ENCODE measurements around the gene GID4.
A peak's percentile ranks its signal among the peaks of the same experiment; 100 is the strongest.

GID4 gene

DNA sequence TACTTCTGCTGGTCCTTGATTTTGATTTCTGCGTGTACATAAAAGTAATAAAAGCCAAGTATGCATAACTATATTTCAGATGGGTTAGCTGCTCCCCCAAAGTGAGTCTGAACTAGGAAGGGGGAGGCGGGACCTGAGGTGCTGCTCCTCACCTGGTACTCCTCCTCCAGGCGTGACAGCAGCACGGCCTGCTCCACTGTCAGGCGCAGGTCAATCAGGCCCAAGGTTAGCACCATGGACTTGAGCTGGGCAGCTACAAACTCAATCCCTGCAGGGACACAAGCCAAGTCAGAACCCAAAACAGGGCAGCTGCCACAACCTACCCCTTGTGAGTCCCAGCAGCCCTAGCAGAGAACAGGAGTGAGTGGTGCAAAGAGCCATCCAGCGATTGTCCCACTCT lies 18.2 kb upstream of the GID4 start:
- TF ChIP-seq TAF1 (IDR thresholded peaks at IDR 0.05; ENCODE audit: borderline replicate concordance, insufficient read depth, low read length) (no peak), POLR2AphosphoS5 (IDR thresholded peaks at IDR 0.05; ENCODE audit: low read depth, low read length) (no peak), FOXP2 (optimal IDR thresholded peaks at IDR 0.05; ENCODE audit: borderline replicate concordance, extremely low read depth, extremely low read length, insufficient read depth) (no peak), SIN3A (IDR thresholded peaks at IDR 0.05; ENCODE audit: borderline replicate concordance, insufficient read depth, low read length) (no peak)
- TF ChIP-seq, protein P1, sequence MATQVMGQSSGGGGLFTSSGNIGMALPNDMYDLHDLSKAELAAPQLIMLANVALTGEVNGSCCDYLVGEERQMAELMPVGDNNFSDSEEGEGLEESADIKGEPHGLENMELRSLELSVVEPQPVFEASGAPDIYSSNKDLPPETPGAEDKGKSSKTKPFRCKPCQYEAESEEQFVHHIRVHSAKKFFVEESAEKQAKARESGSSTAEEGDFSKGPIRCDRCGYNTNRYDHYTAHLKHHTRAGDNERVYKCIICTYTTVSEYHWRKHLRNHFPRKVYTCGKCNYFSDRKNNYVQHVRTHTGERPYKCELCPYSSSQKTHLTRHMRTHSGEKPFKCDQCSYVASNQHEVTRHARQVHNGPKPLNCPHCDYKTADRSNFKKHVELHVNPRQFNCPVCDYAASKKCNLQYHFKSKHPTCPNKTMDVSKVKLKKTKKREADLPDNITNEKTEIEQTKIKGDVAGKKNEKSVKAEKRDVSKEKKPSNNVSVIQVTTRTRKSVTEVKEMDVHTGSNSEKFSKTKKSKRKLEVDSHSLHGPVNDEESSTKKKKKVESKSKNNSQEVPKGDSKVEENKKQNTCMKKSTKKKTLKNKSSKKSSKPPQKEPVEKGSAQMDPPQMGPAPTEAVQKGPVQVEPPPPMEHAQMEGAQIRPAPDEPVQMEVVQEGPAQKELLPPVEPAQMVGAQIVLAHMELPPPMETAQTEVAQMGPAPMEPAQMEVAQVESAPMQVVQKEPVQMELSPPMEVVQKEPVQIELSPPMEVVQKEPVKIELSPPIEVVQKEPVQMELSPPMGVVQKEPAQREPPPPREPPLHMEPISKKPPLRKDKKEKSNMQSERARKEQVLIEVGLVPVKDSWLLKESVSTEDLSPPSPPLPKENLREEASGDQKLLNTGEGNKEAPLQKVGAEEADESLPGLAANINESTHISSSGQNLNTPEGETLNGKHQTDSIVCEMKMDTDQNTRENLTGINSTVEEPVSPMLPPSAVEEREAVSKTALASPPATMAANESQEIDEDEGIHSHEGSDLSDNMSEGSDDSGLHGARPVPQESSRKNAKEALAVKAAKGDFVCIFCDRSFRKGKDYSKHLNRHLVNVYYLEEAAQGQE (IDR thresholded peaks at IDR 0.05; ENCODE audit: insufficient read depth in 1 of 2, low read depth in 2 of 2, low read length in 2 of 2): no peak

DNA sequence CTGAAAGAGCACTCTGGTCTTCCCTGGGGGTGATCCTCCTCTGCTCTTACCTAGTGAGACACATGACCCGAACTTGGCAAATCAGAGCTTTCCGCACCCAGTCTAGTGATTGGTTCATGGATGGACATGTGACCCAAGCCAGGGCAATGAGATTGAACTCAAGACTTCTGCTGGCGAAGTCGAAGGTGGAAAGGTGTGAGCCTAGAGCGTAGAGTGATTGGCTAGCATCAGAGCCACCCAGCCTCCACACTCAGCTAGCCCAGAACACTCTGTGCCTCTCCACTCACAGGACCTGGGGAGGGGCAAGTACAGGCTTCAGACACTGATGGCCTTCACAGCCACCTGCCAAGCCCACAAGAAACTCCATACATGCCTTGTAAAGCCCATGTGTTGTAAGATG lies 17.8 kb upstream of the GID4 start:
- TF ChIP-seq POLR2AphosphoS5 (IDR thresholded peaks at IDR 0.05; ENCODE audit: low read depth, low read length) (no peak), FOXP2 (optimal IDR thresholded peaks at IDR 0.05; ENCODE audit: borderline replicate concordance, extremely low read depth, extremely low read length, insufficient read depth) (no peak), TAF1 (IDR thresholded peaks at IDR 0.05; ENCODE audit: borderline replicate concordance, insufficient read depth, low read length) (no peak), SIN3A (IDR thresholded peaks at IDR 0.05; ENCODE audit: borderline replicate concordance, insufficient read depth, low read length) (no peak)
- TF ChIP-seq, protein P1 (IDR thresholded peaks at IDR 0.05; ENCODE audit: insufficient read depth in 1 of 2, low read depth in 2 of 2, low read length in 2 of 2): no peak

DNA sequence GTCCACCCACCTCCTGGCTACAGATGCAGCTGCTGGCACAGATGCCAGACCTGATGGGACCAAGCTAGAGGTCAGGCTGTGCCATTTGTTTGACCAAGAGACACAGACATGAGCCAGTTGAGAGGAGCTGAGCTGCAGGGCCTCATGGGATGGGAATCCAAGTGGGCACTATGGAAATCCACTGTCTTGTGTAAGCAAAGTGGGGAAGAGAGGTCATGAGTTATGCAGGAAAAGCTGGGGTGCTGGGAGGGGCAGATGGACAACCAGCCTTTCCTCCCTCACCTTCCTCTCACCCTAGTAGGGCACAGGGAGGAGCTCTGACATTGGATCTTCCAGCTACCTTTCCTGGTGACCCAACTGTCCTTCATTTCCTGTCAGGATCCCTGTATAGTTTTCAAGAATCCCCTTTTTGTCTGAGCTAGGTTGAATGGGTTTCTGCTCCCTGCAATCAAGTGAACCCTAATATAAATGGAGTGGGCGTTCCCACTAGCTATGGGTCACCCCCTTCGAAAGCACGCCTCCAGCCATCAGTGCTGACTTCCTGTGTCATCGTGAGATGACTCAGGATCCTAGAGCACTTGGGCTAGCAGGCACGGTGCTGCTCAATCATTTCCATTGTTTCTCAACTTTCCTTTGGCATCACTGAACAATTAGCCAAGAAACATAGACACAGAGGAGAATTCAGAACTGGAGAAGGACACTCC lies 13.8 kb upstream of the GID4 start:
- TF ChIP-seq POLR2AphosphoS5 (IDR thresholded peaks at IDR 0.05; ENCODE audit: low read depth, low read length) (no peak), SIN3A (IDR thresholded peaks at IDR 0.05; ENCODE audit: borderline replicate concordance, insufficient read depth, low read length) (no peak), TAF1 (IDR thresholded peaks at IDR 0.05; ENCODE audit: borderline replicate concordance, insufficient read depth, low read length) (no peak), FOXP2 (optimal IDR thresholded peaks at IDR 0.05; ENCODE audit: borderline replicate concordance, extremely low read depth, extremely low read length, insufficient read depth) (no peak)
- TF ChIP-seq, protein P1 (IDR thresholded peaks at IDR 0.05; ENCODE audit: insufficient read depth in 1 of 2, low read depth in 2 of 2, low read length in 2 of 2): no peak

DNA sequence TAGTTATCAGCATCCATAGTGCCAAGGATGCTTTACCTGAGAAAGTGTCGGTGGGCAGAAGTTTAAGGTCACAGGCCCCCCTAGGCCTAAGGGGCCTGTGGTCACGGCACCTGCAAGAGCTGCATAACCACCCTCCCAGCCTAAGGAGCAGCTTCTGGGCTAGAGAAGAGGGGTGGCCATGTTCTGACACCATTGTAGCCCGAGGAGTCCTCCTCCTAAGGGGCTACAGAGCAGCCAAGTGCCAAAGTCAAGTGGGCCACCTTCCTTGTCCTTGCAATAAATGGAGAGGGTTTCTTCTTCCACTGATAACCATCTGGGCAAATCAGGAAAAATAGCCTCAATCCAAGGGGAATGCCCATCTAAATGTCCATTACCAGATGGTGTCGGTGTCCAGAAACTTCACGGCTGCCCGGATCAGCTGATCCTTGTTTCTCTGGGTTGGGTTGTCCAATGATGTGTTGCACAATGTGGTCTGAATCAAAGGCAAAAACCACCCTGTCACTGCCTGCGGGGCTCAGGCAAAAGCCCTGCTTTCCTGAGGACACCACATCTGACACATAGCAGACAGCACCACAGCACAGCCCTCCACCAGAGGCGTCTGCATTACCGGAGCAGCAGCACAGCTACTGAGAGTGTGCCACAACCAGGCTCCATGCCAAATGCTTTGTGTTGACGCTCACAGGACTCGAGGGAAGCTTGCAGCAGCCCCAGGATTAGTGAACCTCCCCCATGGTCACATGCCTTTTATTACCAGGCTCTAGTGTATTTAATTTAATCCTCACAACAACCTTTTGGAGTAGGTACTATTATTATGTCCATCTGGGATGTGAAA lies 13.0 kb upstream of the GID4 start:
- TF ChIP-seq FOXP2 (optimal IDR thresholded peaks at IDR 0.05; ENCODE audit: borderline replicate concordance, extremely low read depth, extremely low read length, insufficient read depth) (peak; percentile 75), POLR2AphosphoS5 (IDR thresholded peaks at IDR 0.05; ENCODE audit: low read depth, low read length) (no peak), SIN3A (IDR thresholded peaks at IDR 0.05; ENCODE audit: borderline replicate concordance, insufficient read depth, low read length) (no peak)

DNA sequence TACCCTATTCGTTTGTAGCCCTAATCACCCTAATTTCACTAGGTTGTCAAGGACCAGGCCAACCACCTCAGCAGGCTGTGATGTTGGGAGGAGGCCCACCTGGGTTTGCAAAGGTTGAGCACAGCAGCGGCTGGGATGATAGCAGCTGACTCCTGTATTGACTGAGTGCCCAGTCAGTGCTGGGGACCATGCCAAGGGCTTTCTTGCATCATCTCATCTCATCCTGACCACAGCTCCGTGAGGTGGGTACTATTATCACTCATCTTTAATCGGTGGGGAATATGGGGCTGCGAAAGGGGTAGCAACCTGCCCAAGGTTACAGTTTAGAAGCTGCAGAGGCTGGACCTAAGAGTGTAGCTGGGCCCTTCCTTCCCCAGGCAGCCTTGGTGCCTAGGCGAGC lies 11.9 kb upstream of the GID4 start:
- TF ChIP-seq POLR2AphosphoS5 (IDR thresholded peaks at IDR 0.05; ENCODE audit: low read depth, low read length) (no peak), TAF1 (IDR thresholded peaks at IDR 0.05; ENCODE audit: borderline replicate concordance, insufficient read depth, low read length) (no peak), SIN3A (IDR thresholded peaks at IDR 0.05; ENCODE audit: borderline replicate concordance, insufficient read depth, low read length) (no peak), FOXP2 (optimal IDR thresholded peaks at IDR 0.05; ENCODE audit: borderline replicate concordance, extremely low read depth, extremely low read length, insufficient read depth) (no peak)
- TF ChIP-seq, protein P1 (IDR thresholded peaks at IDR 0.05; ENCODE audit: insufficient read depth in 1 of 2, low read depth in 2 of 2, low read length in 2 of 2): no peak
